HT-29 (cell line): ENCODE measurements around the gene TFE3. TPM values are rescaled to one million over a fixed set of nuclear protein-coding genes. Genes with fewer than 3 reads are reported as not detected.

Experiments
- DNase-seq: peaks from one replicate; pipeline ENCODE4 v3.0.0-alpha.2; 2015; ENCODE audit warnings: low spot score
- total RNA-seq: library from RNA; depleted of rRNA; stranded (reverse); fragments of >200 nt; shearing (Covaris generic); gene quantifications from 2 replicates; pipeline ENCODE4 v1.2.3, GENCODE V29; 2014

Gene TFE3
- total RNA-seq, 1 experiment from 2014 or later: 53.6 TPM

GRCh38 chrX:49060914-49061313, 17.8 kb upstream of the TFE3 start:
- no peak for DNase-seq

GRCh38 chrX:49059681-49060085, 16.5 kb upstream of the TFE3 start:
- peak; percentile 49 for DNase-seq

GRCh38 chrX:49059201-49059600, 16.0 kb upstream of the TFE3 start:
- peak; percentile 36 for DNase-seq

GRCh38 chrX:49058794-49059193, 15.6 kb upstream of the TFE3 start, which contains the start of gene CCDC120:
Gene CCDC120 (plus strand): TSS chrX:49058999. CDS start chrX:49062042, 3,043 bp downstream.
- peak; percentile 70 for DNase-seq

GRCh38 chrX:49054073-49054762, 11.1 kb upstream of the TFE3 start:
- DNase-seq: no peak

- no peak for DNase-seq
Observed at GRCh38 chrX:49053223-49054072, 10.3 kb upstream of the TFE3 start.

- DNase-seq: no peak
Observed at GRCh38 chrX:49043987-49044281, 777 bp upstream of the TFE3 start.

- peak; percentile 39 for DNase-seq
Observed at GRCh38 chrX:49042581-49043219, 457 bp downstream of the TFE3 start.

- DNase-seq: no peak
Observed at GRCh38 chrX:49041744-49042580, 1.2 kb downstream of the TFE3 start.

- DNase-seq: no peak
Observed at GRCh38 chrX:49040376-49040955, 2.7 kb downstream of the TFE3 start.

- DNase-seq: peak; percentile 74
Observed at GRCh38 chrX:49039598-49040375, 3.4 kb downstream of the TFE3 start.

GRCh38 chrX:49037883-49038475, 5.2 kb downstream of the TFE3 start:
- DNase-seq: no peak

GRCh38 chrX:49030283-49030682, 12.9 kb downstream of the TFE3 start:
- DNase-seq: no peak

- peak; percentile 70 for DNase-seq
Observed at GRCh38 chrX:49029876-49030275, 13.3 kb downstream of the TFE3 start.

GRCh38 chrX:49019599-49020249, 23.4 kb downstream of the TFE3 start:
- no peak for DNase-seq

GRCh38 chrX:49019050-49019449, 24.1 kb downstream of the TFE3 start:
- no peak for DNase-seq

- DNase-seq: no peak
Observed at GRCh38 chrX:49003696-49004095, 39.5 kb downstream of the TFE3 start.

- DNase-seq: peak; percentile 91
Observed at GRCh38 chrX:49002091-49002935, 40.8 kb downstream of the TFE3 start, which contains the start of gene GRIPAP1. Gene GRIPAP1 (minus strand): TSS chrX:49002264. CDS start chrX:49002229, 35 bp downstream.
